ENCODE measurements around the gene TOR2A.

GRCh38 chr9:127741831-127742434, 6.8 kb upstream of the TOR2A start:
- no peak for TF ChIP-seq POLR2A (IDR thresholded peaks at IDR 0.05)
- no peak for TF ChIP-seq CTCF (IDR thresholded peaks at IDR 0.05)

Data from thyroid gland (tissue), 4 donors.